Left cardiac atrium (tissue), 4 donors: ENCODE data around the gene COX7B2. TPM values are rescaled to one million over a fixed set of nuclear protein-coding genes. Genes with fewer than 3 reads are reported as not detected.

Source experiments
- ATAC-seq, 2 donors: fragments of 200-7000 bp; cut with Tn5 transposase; one replicate each; pipeline ENCODE4 v1.9.1; 2020; ENCODE audit warnings: mild to moderate bottlenecking in 2 of 2, moderate library complexity in 2 of 2
- DNase-seq: peaks from one replicate; pipeline ENCODE4 v3.0.0-alpha.2; 2020
- intact Hi-C, 2 donors: fragments of 100-400 bp; cut with DNase I; formaldehyde crosslinking; loops; one replicate each; pipeline versions ENCODE4 v1.14.1 to v1.15.1; 2022 to 2023
- total RNA-seq, 2 donors: library from RNA; stranded (reverse); fragmentation: NEBNext Ultra II Directional; extraction: Animal tissue kit (Norgen Biotek cat#: 25700); gene quantifications; one replicate each; pipeline ENCODE4 v1.2.1, GENCODE V29; 2021
- donor health status: DM: no; HTN: yes; CAD: no.
- donor health status: DM: no; HTN: yes; CAD: no; lungs with severe emphysema.
- donor health status: DM: yes; HTN: yes; CAD: no.
- donor health status: Dilated cardiomyopathy.

The COX7B2 gene
- total RNA-seq, 2 donors from 2014 or later = not detected

- no peak for ATAC-seq
- intact Hi-C loops = loop anchor here in 1 of 2 donors (5.0 kb wide), 1 partner anchor 48 kb away; no protein-coding TSS in a partner anchor
Measured at GRCh38 chr4:46804781-46805413, 104.1 kb downstream of the COX7B2 start.

GRCh38 chr4:46793036-46793435 is 116.0 kb downstream of the COX7B2 start:
- ATAC-seq = no peak
- intact Hi-C loops = no loop called here
- no peak for DNase-seq

More at GRCh38 chr4:46804781-46805413, 104.1 kb downstream of the COX7B2 start:
- DNase-seq = no peak

DNA sequence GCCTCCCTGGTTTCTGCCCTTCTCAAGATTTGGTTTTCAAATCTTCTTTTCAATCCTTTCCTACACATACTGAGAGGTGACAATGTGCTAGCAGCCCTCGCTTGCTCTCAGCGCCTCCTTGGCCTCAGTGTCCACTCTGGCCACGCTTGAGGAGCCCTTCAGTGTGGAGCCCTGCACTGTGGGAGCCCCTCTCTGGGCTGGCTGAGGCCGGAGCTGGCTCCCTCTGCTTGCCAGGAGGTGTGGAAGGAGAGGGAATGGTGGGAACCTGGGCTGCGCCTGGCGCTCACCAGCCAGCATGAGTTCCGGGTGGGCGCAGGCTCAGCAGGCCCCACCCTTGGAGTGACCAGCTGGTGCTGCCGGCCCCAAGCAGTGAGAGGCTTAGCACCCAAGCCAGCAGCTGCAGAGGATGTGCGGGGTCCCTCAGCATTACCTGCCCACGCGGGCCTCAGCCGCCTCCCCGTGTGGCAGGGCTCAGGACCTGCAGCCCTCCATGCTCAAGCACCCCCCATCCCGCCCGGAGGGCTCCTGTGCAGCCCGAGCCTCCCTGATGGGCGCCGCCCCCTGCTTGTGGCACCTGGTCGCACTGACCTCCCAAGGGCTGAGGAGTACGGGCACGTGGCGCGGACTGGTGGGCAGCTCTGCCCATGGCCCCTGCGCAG is 127.5 kb downstream of the COX7B2 start:
- ATAC-seq = no peak
- no peak for DNase-seq
- intact Hi-C loops = no loop called here

- DNase-seq (no peak), ATAC-seq (no peak)
- intact Hi-C loops = no loop called here
Measured at GRCh38 chr4:46765465-46765864, 143.6 kb downstream of the COX7B2 start.

GRCh38 chr4:46730075-46730474 is 179.0 kb downstream of the COX7B2 start:
- no peak for ATAC-seq
- intact Hi-C loops = no loop called here
- DNase-seq = no peak

DNA sequence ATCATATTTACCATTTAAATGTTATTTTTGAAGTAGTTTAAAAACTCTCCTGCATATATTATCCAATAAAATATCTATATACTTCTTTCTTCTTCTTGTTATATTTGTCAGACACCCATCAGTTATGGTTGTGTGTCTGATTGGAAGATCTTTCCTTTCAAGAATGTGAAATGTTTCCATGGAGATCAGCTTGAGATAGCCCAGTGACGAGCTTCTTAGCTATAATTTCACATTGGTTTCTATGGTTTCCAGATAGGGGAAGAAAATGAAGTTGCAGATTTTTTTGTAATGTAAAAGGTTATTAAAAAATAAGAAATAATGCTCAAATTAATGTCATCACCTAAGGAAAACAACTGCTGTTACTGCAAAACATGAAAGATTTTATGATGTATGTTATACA is 189.0 kb downstream of the COX7B2 start:
- intact Hi-C loops = no loop called here
- DNase-seq = no peak
- ATAC-seq = no peak

- DNase-seq = no peak
- ATAC-seq = no peak
- intact Hi-C loops = no loop called here
Measured at GRCh38 chr4:46717950-46718349, 191.1 kb downstream of the COX7B2 start.

- DNase-seq (no peak), ATAC-seq (no peak)
- intact Hi-C loops = no loop called here
Measured at GRCh38 chr4:46715468-46715867, 193.6 kb downstream of the COX7B2 start.

- ATAC-seq = no peak
- intact Hi-C loops = no loop called here
- no peak for DNase-seq
Measured at GRCh38 chr4:46698891-46699290, 210.2 kb downstream of the COX7B2 start.

Other genes starting within 250 kb of the COX7B2 start
- 1 to 10 TPM; 2.1 to 2.5 TPM for gene GABRA4, start 84.3 kb upstream of the COX7B2 start, total RNA-seq
- 1 to 10 TPM; 2.5 to 4.4 TPM for gene GABRB1, start 122.3 kb upstream of the COX7B2 start, total RNA-seq